Measurements from ENCODE around the gene SCUBE1.

- TF ChIP-seq ZBTB7A (IDR thresholded peaks at IDR 0.05; ENCODE audit: low read depth) (no peak), MAX (IDR thresholded peaks at IDR 0.05) (no peak)
Measured at GRCh38 chr22:43228330-43228729, 114.8 kb downstream of the SCUBE1 start.
